Measurements from ENCODE around the gene MACROD2.

GRCh38 chr20:14729390-14729789 is 734.1 kb downstream of the MACROD2 start:
- TF ChIP-seq CTCF (IDR thresholded peaks at IDR 0.05) = no peak
- TF ChIP-seq POLR2A (IDR thresholded peaks at IDR 0.05) = no peak
